ENCODE measurements around the gene CCL2.

Gene CCL2

DNA sequence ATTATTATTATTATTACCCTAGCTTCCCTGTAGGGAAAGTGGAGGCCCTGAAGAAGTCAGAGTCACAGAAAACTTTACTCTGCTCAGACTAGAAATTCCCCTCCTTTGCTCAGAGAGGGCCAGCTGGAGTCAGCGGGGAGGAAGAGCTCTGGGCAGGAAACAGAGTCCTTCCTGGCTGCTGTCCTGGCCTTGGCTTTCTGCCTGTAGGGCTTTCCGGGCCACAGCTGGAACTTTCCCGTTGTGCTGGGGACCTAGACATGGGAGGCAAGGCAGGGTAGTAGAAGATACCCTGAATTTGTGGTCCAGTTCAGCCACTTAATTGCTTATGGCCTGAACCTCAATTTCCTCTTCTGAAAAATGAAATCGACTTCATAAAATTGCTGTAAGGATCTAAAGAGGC lies 14.0 kb upstream of the CCL2 start:
- DNase-seq (ENCODE audit: low read depth in 2 of 2) = no peak

DNA sequence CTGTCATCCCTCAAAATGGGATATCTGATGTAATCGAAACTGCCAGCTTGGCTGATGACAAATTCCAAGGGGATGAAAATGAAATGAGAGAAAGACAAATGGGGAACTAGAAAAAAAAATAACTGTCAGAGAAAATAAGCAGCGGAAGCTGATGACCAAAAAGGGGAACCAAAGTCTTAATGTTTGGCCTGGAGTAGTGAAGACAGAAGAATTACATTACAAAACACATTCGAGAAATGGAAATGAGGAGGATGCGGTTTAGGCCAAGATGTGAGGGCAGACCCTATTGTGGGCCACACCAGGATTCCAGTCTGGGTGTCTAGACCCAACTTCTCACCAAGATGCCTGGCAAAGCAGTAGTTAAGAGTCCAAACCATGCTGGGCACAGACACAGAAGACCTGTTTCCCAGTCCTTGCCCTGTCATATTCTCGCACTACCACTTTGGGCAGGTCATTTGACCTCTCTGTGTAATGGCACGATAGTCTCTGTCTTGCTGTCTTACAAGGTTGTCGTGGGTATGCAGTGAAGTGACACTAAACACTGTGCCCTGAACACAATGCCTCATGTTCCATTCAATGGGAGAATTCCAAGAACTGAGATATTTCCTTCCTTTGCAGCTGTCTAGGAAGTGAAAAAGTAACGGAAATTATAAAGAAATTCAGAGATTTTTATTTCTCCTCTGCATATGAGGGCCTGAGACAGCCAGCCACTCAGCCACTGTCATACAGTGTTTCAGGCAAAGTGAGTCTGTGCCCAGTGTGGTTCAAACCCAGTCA lies 12.3 kb upstream of the CCL2 start:
- no peak for DNase-seq (ENCODE audit: low read depth in 2 of 2)

DNA sequence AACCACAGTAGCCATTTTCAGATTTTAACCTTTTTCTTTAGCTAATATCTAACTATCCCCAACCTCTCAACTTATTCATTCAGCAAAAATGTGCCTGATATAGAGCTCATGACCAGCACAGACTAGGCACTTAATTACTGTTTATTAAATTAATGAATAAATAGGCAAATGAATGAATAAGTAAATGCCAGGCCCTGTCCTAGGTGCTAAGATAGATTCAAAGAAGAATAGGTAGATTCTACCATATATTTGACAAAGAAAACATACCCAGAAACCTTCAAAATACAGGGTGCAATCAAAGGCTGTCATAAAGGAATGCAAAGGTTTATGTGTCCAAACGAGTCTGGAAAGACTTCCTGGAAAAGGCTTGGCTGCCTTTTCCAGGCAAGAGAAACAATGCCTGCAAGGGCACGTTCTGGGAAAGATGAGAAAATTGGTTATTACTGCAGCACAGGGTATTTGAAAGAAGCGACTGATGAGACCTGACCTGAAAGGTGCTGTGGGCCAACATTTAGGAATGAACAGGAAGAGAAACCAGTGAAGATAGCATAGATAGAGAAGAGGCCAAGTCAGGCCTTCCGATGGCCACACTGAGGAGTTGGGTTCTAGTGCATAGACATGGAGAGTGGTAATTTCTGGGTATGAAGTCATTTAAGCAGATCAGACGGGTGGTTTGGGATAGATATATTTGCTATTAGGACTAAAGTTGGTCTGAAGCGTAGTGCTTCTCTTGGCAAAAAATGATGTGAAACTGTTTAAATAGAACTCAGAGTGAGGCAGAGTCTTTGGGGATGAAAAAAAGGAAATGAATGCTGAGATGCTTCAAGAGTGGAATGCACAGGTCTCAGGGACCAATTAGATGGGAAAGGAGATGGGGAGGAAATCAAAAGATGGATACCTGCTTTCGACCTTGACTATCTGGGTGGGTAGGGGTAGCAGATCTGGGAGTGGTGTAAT lies 11.4 kb upstream of the CCL2 start:
- no peak for DNase-seq (ENCODE audit: low read depth in 2 of 2)

DNA sequence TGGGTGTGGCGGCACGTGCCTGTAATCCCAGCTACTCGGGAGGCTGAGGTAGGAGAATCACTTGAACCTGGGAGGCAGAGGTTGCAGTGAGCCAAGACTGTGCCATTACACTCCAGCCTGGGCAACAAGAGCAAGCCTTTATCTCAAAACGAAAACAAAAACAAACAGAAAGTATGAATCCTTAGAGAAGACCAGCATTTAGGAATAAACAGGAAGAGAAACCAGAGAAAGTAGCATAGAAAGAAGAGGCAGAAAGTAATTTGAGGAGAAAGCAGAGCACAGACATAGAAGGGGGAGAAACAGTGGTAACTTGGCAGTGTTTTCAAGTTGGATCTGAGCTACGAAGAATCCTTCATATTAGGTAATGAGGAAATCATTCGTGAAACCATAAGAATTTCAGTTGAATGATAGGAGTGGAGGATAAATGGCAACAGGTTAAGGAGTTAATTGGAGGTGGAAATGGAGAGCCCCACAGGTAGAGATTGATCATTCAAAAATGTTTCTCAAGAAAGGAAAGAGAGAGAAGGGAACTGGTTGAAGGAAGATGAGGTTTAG lies 9.7 kb upstream of the CCL2 start:
- DNase-seq (ENCODE audit: low read depth in 2 of 2) = no peak

DNA sequence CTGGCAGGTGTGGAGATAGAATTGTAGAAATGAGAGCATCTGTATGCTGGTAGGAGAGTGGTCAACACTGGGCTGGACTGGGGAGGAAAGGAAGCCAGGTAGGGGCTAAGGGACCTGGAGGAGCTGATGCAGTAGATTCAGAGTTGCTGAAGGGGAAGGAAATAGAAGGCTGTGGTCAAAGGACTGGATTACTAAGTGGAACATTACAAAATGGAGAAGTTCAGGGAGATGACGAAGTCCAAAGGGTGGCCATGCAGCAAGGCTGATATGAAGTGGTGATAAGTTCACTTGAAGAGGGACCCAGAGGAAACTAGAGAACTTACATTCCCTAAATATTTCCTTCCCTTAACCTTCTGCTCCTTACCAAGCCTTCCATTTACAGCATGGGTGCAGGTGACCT lies 8.6 kb upstream of the CCL2 start:
- no peak for DNase-seq (ENCODE audit: low read depth in 2 of 2)

DNA sequence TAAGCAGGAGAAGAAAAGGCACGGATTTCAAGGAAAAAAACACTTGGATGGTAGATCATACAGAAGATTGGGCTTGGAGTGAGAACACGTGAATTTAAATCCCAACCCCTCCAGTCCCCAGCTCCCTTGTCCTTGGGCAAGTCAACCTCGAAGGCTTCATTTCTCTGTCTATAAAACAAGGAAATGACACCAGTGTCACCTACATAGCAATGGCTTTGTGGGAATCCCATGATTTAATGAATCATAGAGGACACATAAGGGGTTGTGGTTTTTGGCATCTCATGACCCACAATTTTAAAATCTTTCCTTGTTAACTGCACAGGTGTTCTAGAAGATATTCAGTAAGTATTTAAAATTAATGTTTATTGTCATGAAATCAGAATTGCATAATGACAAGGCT lies 8.2 kb upstream of the CCL2 start:
- DNase-seq (ENCODE audit: low read depth in 2 of 2) = no peak

DNA sequence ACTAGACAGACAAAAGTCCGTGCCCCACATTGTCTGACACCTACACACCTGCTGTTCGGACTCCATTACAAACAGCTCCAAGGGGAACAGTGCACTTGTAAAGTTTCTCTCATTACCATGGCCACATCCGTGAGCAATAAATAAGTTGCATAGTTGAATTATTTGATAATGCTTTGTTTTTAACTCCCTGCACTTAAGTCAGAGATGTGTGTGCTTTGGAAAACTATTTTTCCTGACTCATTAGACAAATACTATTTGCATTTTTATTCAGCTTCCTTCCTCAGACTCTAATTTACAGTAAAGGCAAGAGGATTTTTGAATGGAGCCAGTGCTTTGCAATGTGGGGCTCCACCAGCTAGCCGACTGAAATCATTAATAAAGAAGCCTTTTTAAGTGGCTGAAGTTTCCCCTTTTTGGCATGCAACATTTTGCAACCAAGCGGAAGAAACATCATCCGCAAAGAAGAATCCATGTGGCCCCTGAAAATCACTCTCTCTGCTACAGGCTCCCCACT lies 6.5 kb upstream of the CCL2 start:
- DNase-seq (ENCODE audit: low read depth in 2 of 2) = no peak

DNA sequence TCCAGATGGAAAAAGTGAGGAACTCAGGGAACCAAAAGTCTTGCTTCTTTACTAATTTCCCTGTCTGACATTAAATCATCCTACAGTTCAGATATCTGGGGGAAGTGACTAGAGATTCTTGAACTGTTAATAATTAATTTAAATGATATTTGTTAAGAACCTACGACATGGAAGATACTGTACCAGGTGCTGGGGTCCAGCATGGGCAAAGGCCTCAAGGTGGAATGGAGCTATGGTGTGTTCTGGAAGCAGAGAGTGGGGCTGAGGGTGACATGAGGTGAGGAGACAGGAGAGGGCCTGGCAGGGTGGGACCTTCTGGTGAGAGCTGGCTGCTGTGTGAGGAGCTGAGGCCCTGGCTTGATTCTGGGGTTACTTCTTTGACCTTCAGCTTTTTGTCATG lies 6.0 kb upstream of the CCL2 start:
- DNase-seq (ENCODE audit: low read depth in 2 of 2) = no peak

DNA sequence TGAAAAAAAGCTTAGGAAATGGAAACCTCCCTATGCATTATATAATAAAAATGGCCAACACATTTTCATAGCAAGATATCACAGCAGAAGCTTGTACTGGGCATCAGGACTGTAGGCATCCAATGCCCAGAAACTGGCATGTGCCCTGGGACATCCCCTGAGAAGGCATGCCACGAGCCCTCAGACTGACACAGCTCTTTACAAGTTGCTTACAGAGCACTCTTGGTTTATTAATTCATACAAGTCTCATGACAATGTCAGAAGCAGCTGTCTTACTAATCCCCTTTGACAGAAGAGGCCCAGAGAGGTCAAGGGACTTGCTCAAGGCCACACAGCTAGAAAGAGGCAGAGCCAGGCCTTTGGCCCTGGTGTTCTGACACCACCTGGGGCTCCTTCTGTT lies 5.6 kb upstream of the CCL2 start:
- DNase-seq (ENCODE audit: low read depth in 2 of 2) = no peak

DNA sequence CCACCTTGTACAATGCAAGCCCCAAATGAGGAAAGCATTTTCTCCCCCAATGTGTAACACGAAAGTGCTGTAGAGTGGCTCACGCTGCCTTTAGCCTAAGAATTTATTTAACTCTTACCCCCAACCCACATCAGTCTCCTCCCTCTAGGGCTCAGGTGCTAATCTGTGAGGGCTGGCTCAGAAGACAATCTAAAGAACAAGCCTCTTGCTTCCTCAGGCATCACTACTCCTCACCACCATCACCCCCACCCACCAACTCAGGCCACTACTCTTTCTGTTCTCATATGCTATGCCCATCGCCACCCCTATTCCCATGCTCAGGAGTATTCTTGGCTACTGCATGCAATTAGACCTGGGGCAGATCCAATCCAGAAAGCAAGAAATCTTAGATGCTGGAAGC lies 3.9 kb upstream of the CCL2 start:
- DNase-seq (ENCODE audit: low read depth in 2 of 2) = no peak

DNA sequence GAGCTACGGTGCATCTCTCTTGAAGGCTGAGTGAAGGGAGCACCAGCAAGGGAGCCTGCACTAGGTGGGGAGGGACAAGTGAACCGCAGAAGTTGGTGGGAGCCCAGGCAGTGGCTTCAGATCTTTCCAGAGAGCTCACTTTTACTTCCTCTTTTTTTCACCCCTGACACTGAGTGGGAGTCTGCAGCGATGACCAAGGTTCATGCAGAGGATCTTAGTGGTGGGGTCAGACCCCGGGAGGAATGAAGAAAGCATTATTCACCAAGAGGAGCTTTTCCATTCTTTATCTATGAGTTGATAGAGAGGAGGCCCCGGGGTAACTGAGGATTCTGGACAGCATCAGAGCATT lies 3.0 kb upstream of the CCL2 start:
- no peak for DNase-seq (ENCODE audit: low read depth in 2 of 2)

DNA sequence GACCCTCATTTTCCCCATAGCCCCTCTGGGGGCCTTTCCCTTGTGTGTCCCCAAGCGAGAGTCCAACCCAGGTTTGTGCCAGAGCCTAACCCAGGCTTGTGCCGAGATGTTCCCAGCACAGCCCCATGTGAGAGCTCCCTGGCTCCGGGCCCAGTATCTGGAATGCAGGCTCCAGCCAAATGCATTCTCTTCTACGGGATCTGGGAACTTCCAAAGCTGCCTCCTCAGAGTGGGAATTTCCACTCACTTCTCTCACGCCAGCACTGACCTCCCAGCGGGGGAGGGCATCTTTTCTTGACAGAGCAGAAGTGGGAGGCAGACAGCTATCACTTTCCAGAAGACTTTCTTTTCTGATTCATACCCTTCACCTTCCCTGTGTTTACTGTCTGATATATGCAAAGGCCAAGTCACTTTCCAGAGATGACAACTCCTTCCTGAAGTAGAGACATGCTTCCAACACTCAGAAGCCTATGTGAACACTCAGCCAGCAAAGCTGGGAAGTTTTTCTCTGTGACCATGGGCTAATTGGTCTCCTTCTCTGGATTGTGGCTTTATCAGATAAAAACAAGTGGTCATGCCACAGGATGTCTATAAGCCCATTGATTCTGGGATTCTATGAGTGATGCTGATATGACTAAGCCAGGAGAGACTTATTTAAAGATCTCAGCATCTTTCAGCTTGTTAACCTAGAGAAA lies 2.5 kb upstream of the CCL2 start:
- DNase-seq (ENCODE audit: low read depth in 2 of 2) = no peak

DNA sequence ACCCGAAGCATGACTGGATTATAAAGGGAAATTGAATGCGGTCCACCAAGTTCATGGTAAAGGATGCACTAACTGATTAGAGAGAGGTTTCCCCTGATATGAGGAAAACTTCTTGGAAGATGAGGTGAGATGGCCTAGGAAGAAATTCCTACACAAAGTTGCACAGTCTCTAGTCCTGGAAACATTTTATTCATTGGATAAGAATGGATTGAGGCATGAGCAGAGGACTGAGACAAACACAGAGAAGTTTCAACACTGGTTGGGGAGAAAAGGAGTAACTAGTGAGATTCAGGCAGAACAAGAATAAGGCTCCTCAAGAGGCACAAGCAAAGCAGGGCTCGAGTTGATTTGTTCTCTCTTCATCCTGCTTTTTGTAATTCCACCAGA lies 2.0 kb upstream of the CCL2 start:
- DNase-seq (ENCODE audit: low read depth in 2 of 2) = no peak

DNA sequence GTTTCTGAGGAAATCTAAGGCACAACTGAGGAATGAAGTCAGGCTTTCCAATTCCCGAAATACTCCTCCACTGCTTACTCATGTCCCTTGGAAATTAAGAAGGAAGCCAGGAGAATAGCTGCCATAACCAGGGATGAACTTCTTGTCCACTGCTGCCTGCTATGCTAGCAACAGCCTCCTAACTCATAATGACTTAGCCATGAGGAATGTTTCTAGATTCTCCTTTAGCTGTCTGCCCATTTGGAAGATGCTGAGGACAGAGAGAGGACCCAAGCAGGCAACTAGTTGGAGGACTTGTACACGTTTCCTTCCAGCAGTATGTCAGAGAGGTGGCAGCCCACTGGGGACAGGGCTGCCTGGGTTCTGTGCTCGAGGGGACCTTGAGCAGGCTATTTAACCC lies 939 bp upstream of the CCL2 start:
- DNase-seq (ENCODE audit: low read depth in 2 of 2) = no peak

DNA sequence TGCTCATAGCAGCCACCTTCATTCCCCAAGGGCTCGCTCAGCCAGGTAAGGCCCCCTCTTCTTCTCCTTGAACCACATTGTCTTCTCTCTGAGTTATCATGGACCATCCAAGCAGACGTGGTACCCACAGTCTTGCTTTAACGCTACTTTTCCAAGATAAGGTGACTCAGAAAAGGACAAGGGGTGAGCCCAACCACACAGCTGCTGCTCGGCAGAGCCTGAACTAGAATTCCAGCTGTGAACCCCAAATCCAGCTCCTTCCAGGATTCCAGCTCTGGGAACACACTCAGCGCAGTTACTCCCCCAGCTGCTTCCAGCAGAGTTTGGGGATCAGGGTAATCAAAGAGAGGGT lies 272 bp downstream of the CCL2 start:
- no peak for DNase-seq (ENCODE audit: low read depth in 2 of 2)

DNA sequence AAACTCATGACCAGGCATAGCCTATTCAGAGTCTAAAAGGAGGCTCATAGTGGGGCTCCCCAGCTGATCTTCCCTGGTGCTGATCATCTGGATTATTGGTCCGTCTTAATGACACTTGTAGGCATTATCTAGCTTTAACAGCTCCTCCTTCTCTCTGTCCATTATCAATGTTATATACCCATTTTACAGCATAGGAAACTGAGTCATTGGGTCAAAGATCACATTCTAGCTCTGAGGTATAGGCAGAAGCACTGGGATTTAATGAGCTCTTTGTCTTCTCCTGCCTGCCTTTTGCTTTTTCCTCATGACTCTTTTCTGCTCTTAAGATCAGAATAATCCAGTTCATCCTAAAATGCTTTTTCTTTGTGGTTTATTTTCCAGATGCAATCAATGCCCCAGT lies 756 bp downstream of the CCL2 start:
- no peak for DNase-seq (ENCODE audit: low read depth in 2 of 2)

DNA sequence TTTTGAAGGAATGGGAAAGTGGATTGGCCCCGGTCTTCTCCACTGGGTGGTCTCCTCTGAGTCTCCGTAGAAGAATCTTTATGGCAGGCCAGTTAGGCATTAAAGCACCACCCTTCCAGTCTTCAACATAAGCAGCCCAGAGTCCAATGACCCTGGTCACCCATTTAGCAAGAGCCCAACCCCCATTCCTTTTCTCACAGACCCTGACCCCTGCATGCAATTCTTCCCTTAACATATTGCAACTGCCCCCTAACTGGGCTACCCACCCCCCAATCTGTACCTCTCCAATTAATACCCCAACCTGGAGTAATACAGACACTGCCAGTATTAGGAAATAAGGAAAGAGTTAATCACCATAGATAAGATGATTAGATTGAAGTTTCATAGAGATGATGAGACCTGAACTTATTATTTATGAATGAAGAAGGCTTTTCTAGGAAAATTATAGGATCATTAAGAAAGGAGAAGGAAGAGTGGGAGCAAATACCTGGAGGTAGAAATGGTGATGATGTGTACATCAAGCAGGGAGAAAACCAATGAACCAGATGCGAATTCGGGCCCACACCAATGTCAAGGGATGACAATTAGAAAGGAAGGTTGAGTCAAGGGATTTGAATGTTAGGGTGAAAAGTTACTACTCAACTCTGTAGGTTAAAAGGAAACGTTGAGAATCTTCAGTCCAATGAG lies 2.4 kb downstream of the CCL2 start:
- no peak for DNase-seq (ENCODE audit: low read depth in 2 of 2)

DNA sequence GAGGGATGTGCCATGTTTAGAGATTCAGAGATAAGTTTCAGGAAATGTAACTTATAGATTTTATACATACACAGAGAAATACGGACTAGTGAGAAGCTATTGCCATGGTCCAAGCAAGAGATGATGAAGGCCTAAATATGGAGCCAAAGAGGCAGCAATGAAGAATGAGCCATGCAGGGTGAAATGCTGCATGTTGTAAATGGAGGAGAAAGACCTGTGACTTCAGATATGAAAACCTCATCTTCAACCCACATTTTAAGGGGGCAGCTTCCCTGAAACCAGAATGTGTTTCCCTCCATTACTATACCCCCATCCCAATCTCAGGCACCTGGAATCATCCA lies 2.9 kb downstream of the CCL2 start:
- DNase-seq (ENCODE audit: low read depth in 2 of 2) = no peak

DNA sequence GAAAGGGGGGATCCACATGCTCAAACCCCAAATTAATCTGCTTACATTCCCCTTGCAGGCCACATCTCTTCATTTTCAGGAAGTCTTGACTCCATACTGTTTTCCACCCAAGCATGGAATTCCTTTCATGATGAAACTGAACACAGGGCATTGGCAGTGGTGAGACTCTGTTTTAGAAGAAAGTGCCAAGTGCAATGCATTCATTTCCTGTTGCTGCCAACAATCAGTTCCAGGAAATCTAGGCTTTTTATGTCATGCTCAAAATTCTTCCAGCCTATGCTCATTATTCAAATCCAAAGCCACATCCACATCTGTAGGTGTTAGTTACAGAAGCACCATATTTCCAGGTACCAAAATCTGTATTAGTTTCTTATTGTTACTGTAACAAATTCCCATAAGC lies 4.1 kb downstream of the CCL2 start:
- DNase-seq (ENCODE audit: low read depth in 2 of 2) = no peak

DNA sequence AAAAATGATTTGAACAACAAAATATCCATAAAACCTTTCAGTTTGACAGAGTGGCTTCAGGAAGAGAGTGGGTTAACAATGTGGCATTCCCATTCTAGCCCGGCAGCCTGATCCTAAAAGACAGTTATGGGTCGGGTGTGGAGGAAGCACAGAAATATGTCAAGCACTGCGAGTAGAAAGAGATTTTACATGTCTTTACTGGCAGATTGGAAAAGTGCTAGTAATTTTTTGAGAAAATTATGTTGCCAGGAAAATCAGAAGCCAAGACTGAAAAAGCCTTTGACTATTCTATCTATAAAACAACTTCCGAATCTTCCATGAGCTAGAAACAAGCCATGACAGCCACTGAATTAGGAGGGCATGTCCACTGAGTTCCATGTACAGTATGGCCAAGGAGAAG lies 5.8 kb downstream of the CCL2 start:
- DNase-seq (ENCODE audit: low read depth in 2 of 2) = no peak

DNA sequence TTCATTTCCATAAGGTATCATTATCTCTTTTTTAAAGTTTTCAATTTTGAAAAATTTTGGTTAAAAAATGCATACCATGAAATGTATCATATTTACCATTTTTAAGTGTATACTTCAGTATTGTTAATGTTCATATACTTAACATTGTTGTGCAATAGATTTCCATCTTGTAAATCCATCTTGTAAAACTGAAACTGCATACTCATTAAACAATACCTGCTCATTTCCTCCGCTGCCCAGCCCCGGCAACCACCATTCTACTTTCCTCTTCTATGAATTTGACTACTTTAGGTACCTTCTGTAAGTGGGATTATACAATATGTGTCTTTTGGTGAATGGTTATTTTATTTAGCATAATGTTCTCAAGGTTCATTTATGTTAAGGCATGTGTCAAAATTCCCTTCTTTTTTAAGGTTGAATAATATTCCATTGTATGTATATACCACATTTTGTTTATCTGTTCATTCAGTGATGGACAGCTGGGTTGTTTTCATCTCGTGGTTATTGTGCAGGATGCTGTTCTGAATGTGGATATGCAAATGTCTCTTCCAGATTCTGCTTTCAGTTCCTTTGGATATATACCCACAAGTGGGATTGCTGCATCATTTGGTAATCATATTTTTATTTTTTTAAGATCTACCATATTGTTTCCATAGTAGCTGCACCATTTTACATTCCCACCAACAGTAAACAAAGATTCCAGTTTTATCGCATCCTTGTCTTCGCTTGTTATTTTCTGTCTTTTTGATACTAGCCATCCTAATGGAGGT lies 6.7 kb downstream of the CCL2 start:
- no peak for DNase-seq (ENCODE audit: low read depth in 2 of 2)

Data from stimulated activated CD4-positive, alpha-beta T cell treated with anti-CD3 and anti-CD28 coated beads, Interleukin-4, amount 100 ng/mL, for 48 hours (primary cell).